Bone marrow (tissue), 2 donors: ENCODE data around the gene DCAF12.
A peak's percentile ranks its signal among the peaks of the same experiment; 100 is the strongest.

Experiments used
- DNase-seq, 2 donors: peaks; one replicate each; lab custom pipeline; 2025; lab: John Stamatoyannopoulos, UW

The DCAF12 gene

GRCh38 chr9:34125681-34126206, 754 bp downstream of the DCAF12 start:
- no peak for DNase-seq

- no peak for DNase-seq
Measured at GRCh38 chr9:34124926-34125325, 1.6 kb downstream of the DCAF12 start.

- DNase-seq: no peak
Measured at GRCh38 chr9:34124099-34124498, 2.4 kb downstream of the DCAF12 start.

GRCh38 chr9:34123682-34124081, 2.8 kb downstream of the DCAF12 start:
- peak; percentile 15 to 93 for DNase-seq

- no peak for DNase-seq
Measured at GRCh38 chr9:34121996-34122395, 4.5 kb downstream of the DCAF12 start.

GRCh38 chr9:34119713-34120112, 6.8 kb downstream of the DCAF12 start:
- DNase-seq: no peak

GRCh38 chr9:34114436-34114835, 12.1 kb downstream of the DCAF12 start:
- DNase-seq: no peak

GRCh38 chr9:34106110-34106509, 20.4 kb downstream of the DCAF12 start:
- no peak for DNase-seq

GRCh38 chr9:34102796-34103195, 23.7 kb downstream of the DCAF12 start:
- DNase-seq: no peak

GRCh38 chr9:34098307-34098706, 28.2 kb downstream of the DCAF12 start:
- no peak for DNase-seq

- no peak for DNase-seq
Measured at GRCh38 chr9:34097865-34098264, 28.6 kb downstream of the DCAF12 start.

- no peak for DNase-seq
Measured at GRCh38 chr9:34096751-34097150, 29.7 kb downstream of the DCAF12 start.

GRCh38 chr9:34093578-34093977, 32.9 kb downstream of the DCAF12 start:
- DNase-seq: no peak

GRCh38 chr9:34089311-34089710, 37.2 kb downstream of the DCAF12 start:
- no peak for DNase-seq

- DNase-seq: no peak
Measured at GRCh38 chr9:34087370-34087769, 39.1 kb downstream of the DCAF12 start.

GRCh38 chr9:34086864-34087263, 39.6 kb downstream of the DCAF12 start:
- DNase-seq: no peak

- DNase-seq: no peak
Measured at GRCh38 chr9:34085581-34086500, 40.7 kb downstream of the DCAF12 start.

- DNase-seq: no peak
Measured at GRCh38 chr9:34084562-34084961, 41.9 kb downstream of the DCAF12 start.

GRCh38 chr9:34079181-34079580, 47.3 kb downstream of the DCAF12 start:
- no peak for DNase-seq

- no peak for DNase-seq
Measured at GRCh38 chr9:34072868-34073590, 53.5 kb downstream of the DCAF12 start.

GRCh38 chr9:34072410-34072809, 54.1 kb downstream of the DCAF12 start:
- no peak for DNase-seq

GRCh38 chr9:34070606-34071324, 55.7 kb downstream of the DCAF12 start:
- DNase-seq: no peak
